DMS153 (cell line): ENCODE data around the gene TRIM66.

Experiments used
- DNase-seq: peaks from one replicate; lab custom pipeline; 2025; lab: John Stamatoyannopoulos, UW

The TRIM66 gene

GRCh38 chr11:8654503-8654902 is 28.0 kb downstream of the TRIM66 start:
- DNase-seq, result no peak

GRCh38 chr11:8652140-8652539 is 30.3 kb downstream of the TRIM66 start:
- DNase-seq, result no peak

DNA sequence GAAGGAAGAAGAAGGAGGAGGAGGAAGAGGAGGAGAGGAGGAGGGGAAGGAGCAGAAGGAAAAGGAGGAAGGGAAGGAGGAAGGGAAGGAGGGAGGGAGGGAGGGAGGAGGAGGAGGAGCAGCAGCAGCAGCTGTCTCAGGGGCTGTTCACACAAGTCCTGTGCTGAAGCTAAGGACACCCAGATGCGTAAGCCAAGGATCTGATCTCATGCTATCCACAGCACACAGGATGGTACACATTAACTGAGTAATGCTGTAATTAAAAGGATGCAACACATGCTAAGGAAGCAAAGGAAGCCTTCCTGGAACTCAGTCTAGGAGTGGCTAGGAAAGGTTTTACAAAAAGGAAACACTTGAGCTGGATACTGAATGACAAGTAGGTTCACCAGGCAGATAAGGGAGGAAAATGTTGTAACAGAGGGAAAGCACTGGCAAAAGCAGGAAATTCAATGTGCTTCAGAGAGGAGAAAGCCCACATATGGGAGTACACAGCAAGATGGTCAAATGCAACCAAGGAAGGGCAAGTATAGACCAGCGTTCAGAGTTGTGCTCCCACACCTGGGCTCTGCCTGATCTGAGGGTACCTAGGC is 32.0 kb downstream of the TRIM66 start:
- DNase-seq, result no peak

GRCh38 chr11:8649361-8649760 is 33.1 kb downstream of the TRIM66 start:
- no peak for DNase-seq

DNA sequence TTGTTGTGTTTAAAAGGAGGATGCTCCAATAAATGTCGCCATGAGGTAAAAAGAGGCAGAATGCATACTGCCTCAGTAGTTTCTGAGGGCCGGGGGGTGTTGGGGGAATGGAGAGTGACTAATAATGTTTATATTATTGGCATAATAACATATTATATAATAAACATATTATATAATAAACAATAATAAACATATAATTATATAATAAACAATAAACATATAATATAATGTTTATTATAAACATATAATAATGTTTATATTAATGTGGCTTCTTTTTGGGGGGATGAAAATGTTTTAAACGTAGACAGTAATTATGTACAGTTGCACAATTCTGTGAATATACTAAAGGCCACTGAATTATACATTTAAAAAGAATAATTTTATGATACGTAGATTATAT is 35.6 kb downstream of the TRIM66 start:
- no peak for DNase-seq

- no peak for DNase-seq
These were observed 40.1 kb downstream of the TRIM66 start for GRCh38 chr11:8642196-8642841.

DNA sequence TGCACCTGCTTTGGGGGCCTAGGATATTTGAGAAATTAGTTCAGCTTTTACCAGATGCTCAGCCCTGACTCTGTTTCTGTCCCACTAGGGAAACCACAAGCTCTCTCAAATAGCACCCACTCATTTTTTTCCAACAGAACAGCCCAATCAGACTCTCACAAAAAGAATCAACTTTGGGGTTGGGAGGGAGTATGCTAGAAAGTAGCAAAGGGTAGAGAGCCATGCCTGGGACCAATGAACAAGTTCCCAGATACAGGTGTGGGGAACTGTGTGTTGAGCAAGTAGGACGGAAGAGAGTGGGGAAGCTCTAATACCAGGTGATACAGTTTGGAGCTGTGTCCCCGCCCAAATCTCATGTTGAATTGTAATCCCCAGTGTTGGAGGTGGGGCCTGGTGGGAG is 41.1 kb downstream of the TRIM66 start:
- DNase-seq, result no peak

GRCh38 chr11:8640267-8640906 is 42.1 kb downstream of the TRIM66 start:
- no peak for DNase-seq

GRCh38 chr11:8639655-8640054 is 42.8 kb downstream of the TRIM66 start:
- no peak for DNase-seq

DNA sequence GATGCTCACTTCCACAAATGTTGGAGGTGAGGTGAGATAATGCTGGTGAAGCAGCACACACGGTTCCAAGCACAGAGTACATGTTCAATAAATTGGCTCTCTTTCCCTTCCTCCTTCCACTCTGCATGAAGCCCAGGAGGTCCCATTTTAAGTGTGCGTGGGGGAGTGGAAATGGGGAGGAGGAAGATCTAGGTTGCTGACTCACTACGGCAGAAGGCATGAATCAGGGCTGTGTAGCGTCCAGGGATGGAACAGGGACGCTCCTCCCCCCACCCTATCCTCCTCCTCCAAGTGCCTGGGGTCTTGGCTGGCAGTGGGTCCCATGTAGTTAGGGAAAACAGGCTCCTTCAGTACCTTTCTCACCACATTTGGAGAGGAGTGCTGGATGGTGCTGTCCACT is 44.2 kb downstream of the TRIM66 start:
- no peak for DNase-seq

GRCh38 chr11:8636127-8636526 is 46.3 kb downstream of the TRIM66 start:
- DNase-seq, result no peak

DNA sequence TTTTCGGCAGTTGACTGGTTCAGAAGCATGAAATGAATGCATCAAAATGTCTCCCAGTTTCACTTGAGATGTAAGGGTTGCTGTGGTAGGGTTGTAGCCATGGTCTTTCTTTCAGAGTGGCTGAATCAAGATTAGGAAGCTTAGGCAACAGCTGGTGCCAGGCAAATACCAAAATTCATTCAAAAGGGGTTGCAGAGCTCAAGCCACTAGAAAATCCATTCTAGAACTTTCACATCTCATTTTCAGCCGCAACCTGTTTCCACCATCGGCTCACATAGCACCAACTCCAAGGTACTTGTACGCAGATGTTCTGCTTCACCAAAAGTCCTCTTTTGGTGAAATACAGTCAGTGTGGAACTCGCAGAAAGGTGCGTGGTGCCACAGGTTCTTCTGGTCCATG is 48.0 kb downstream of the TRIM66 start:
- no peak for DNase-seq

GRCh38 chr11:8631395-8632118 is 50.9 kb downstream of the TRIM66 start:
- DNase-seq, result no peak

- DNase-seq, result no peak
These were observed 57.8 kb downstream of the TRIM66 start for GRCh38 chr11:8624698-8625097.

DNA sequence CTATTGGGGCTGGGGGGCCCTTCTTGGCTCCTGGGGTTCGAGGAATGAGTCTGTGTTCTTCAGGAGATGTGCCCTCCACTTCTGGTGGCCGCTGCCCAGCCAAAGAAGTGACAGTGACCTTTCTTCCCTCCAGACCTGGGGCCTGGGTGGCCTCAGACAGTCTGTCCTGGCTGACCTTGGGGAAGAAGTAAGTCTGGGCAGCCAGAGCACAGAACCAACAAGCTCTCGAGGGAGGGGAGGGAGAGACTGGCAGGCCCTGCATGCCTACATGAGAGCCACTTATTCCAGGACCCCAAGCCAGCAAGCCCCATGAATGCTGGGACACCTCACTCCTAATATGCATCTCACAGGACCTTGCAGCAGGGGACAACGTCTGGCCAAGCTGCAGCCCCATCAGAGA is 61.3 kb downstream of the TRIM66 start:
- DNase-seq, result no peak

GRCh38 chr11:8617063-8617462 is 65.4 kb downstream of the TRIM66 start:
- no peak for DNase-seq

DNA sequence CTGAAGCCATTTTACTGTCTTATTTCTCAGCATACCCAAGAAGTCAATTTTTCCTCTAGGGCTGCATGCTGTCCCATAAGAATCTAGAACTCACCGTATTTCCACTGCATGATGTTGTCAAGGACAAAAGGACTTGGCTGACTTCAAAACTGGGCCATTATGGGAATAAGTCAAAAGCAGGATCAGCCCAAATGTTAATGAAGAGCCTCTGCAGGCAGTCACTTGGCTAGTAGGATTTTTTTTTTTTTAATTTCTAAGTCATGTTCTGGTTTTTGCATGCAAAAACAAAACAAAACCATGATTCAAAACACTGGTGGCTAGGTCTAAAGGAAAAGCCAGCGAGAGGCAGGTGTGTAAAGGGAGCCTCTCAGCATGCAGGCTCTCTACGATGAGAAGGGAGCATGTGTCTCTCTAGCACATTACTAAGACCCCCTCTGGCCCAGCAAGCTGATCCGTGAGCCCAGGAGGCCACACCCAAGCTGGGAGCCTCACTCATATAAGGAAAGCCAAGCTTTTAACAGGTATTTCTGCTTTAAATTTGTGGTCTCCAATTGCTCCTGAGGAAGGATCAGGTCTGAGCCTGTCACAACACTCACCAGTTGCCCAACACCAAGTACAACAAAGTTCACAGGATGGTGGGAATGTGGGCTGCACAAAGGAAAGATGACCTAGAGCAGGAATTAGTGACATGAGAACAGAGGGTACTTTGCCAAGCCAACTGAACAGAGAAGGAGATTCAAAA is 67.0 kb downstream of the TRIM66 start:
- DNase-seq, result no peak

DNA sequence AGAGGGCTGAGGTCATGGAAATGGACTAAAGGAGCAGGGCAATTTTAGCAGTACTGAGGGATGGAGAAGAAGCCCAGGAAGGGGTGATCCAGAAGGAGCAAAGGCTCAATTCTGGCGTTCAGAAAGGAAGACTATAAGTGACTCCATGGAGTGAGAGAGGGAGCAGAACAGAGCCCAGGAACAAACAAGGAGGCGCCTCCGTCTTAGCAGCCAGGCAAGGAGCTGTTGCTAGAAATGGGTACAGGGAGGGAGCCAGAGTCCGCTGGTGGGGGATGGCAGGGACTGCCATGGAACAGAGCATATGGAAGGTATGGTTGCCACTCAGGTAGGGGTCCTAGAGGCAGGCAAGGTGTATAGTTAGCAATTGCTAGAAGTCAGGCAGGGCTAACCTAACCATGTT is 68.0 kb downstream of the TRIM66 start:
- DNase-seq, result no peak

- DNase-seq, result no peak
These were observed 69.4 kb downstream of the TRIM66 start for GRCh38 chr11:8613036-8613435.

GRCh38 chr11:8612522-8612921 is 69.9 kb downstream of the TRIM66 start:
- DNase-seq, result no peak

GRCh38 chr11:8610532-8611116 is 71.8 kb downstream of the TRIM66 start:
- DNase-seq, result peak; percentile 87

DNA sequence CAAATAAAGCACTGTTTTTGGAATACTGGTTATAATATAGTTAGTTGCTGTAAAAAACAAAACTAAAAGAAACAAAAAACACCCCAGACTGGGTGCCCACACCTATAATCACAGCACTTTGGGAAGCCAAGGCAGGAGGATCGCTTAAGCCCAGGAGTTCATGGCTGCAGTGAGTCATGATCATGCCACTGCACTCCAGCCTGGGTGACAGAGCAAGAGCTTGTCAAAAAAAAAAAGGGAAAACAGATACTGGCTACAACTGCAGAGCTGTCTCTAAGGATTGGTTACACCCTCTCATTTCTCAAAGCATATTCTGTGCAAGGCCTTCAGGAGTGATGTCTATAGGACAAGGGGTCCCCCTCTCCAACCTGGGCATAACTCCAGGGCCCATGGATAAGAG is 73.8 kb downstream of the TRIM66 start:
- DNase-seq, result no peak
